Superior temporal gyrus (tissue), 1 donor: ENCODE data around the gene GPR108.

Source experiments
- DNase-seq: peaks from one replicate; pipeline ENCODE4 v3.0.0-alpha.2; 2016; ENCODE audit errors: extremely low spot score

Gene GPR108

DNA sequence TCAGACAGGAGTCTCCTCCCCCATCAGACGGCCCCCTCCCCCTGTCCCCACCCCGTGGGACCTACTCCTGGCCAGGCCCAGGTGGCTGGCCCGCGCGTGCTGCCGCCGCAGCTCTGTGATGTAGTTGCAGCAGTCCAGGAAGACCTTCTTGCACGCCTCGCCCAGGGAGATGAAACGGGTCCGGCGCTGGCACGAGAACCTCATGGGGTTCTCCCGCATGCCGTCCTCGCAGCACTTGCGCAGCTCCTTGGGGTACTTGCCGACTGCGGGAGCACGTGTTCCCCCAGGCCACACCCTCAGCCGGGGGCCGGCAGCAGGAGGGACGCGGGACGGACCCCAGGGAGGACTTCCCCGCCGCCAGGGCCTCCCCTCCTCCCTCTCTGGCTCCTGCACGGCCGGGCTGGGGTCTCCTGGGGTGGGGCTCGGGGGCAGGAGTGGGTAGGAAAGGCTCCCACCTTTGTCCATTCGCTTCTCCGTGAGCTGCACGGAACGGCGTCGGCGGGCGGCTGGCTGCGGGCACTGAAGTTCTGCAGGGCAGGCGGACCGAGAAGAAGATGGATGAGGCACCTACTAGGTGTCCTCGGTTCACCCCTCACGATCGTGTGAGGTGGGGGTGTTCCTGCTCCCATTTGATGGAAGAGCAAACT lies 30.2 kb downstream of the GPR108 start:
- no peak for DNase-seq

DNA sequence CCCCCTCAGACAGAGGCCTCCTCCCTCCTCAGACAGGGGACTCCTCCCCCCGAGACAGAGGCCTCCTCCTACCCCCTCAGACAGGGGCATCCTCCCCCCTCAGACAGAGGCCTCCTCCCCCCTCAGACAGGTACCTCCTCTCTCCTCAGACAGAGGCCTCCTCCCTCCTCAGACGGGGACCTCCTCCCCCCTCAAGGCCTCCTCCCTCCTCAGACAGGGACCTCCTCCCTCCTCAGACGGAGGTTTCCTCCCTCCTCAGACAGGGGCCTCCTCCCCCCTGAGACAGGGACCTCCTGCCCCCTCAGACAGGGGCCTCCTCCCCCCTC lies 30.8 kb downstream of the GPR108 start:
- DNase-seq, result no peak

DNA sequence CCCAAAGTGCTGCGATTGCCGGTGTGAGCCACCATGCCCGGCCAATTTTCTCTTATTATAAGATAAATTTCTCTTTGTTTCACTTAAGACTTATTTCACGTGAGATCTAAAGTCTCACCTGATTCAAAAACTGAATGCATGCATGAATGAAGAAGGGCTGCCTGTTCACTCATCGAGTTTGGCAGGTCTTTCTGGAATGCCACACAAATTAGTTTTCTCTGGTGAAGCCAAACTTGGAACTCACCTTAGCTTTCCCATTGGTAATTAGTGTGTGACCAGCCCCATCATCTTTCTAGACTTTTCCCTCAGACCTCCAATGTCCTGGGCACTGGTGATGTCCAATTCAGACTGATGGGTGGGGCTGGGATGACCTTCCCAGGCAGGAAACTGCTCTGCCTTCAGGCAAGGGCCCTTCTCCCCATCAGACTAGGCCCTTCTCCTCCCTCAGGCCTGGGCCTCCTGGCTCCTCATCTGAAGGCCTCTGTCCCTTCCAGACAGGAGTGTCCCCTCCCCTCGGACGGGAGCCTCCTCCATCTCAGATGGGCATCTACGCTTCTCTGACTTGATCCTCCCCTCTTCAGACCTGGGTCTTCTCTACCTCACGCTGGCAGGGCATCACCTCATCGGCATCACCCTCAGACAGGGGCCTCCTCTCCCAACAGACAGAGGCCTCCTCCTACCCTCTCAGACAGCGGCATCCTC lies 31.3 kb downstream of the GPR108 start:
- DNase-seq, result no peak

DNA sequence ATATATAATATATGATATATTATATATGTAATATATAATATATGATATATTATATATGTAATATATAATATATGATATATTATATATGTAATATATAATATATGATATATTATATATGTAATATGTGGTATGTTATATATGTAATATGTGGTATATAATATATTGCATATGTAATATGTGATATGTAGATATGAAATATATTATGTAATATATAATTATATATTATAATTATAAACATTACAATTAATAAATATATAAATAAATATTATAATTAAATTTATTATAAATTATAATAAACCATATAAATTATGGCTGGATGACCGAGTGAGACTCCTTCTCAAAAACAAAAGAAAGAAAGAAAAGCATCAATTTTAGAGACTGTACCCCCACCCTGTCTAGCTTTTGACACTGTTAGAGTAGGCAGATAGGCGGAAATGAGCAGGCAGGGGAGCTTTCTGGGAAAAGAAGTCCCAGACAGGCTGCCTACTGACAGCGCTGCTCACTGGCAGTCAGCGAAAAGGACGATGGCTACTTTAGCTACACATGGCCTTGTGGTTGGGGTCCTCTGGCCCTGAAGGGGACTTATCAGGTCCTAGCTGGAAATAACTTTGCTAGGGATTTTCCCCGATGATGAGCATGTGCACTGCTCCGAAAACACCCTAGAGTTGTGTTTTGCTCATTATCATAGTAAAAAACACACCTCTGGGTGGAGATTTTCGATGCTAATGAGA lies 36.6 kb downstream of the GPR108 start:
- no peak for DNase-seq

DNA sequence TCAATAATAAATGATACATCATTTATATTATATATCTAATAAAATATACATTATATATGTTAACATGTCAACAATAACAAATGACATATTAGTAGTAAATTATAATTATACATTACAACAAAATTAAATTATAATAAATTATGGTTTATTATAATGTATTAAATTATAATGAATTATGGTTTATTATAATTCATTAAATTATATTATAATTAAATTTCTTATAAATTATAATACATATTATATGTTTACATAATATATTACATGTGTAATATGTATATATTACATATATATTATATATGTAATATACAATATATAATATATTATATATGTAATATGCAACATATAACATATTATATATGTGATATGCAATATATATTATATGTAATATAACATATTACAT lies 37.4 kb downstream of the GPR108 start:
- no peak for DNase-seq

DNA sequence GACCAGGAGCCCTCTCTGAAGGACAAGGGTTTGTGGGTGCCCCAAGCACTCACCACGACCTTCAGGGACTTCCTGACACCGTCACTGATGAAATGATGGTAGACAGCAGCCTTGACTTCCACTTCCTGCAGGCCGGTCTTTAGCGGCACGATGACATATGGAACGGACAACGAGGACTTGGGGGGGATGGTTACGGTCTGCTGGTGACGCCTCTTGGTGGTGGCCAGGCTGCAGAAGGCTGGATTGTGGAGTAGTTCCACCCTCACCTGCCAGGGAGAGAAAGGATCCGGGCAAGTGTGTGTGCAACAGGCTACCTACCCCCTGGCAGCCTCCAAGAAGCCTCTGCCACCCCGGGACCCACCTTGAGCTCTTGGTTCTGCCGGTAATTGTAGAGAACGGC lies 40.1 kb downstream of the GPR108 start:
- no peak for DNase-seq

DNA sequence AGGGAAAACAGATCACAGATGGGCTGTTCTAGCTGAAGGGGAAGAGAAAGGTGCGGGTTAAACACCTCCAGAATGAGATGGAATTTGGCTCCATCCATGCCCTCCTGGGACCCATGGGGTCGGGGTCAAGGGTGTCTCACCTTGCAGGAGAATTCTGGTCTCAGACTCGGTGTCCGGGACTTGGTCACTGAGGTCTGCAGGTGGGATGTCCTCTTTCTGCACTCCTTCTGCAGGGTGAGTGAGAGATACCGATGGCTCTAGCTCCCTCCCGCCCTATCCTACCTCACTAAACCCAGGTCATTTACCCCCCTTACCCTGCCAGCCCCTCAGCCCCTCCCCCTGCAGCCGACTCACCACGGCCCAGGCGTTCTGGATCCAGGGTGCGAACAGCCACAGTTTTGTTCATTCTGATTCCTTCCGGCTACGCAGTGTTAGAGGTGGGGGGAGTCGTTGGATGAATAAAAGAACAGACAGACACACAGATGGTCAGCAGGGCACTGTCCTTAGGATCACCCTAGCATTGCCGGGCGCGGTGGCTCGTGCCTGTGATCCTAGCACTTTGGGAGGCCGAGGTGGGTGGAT lies 41.0 kb downstream of the GPR108 start:
- no peak for DNase-seq

DNA sequence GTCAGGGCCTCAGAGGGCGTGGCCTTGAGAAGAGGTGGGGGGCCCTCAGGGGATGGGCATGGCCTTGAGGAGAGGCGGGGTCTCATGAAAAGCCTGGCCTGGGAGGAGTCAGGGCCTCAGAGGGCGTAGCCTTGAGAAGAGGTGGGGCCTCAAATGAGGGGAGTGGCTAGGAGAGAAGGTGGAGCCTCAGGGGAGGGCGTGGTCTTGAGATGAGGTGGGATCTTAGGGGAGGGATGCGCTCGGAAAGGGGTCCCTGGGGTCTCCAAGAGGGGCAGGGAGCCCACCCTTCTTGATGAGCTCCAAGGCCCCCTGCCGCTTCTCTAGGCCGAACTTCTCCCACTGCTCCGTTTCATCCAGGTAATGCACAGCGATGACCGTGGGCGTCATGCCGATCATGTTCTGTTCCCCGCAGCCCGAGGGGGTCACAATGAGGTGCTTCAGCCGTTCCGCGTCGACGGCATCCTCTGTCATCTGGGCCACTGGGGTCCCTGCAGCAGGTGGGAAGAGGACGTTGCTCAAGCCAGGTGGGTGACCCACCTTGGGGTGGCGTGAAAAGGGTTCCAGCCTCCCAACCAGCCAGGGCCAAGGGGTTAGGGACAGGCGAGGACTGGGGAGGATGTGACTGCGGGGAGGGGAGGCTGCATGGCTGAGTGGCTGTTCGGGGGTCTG lies 43.1 kb downstream of the GPR108 start:
- DNase-seq, result no peak

DNA sequence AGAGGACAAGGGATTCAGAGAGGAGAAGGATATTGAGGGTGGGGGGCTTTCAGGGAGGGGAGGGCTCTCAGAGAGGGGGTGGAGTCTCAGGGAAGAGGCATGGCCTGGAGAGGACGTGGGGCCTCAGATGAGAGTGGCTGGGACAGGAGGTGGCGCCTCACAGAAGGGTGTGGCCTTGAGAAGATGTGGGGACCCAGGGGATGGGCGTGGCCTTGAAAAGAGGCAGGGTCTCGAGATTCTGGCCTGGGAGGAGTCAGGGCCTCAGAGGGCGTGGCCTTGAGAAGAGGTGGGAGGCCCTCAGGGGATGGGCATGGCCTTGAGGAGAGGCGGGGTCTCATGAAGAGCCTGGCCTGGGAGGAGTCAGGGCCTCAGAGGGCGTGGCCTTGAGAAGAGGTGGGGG lies 43.7 kb downstream of the GPR108 start:
- DNase-seq, result no peak

DNA sequence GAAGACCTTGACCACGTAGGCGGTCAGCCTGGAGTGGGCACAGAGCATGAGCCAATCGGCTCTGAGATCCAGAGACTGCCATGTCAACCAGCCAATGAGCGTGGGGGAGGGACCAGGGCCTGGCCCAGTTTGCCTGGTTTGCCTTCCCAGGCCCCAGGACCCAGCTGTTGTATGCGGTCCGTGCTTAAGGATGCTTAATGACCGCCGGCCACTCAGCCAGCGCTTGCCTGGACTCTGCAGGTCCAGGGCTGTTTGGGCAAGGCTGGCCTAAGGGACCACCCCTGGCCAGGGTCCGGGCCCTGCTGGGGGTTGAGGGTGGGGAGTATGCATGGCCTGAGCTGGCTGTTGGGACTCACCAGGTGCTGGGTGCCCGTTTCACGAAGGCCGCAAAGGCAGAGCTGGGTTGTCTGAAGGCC lies 44.3 kb downstream of the GPR108 start:
- no peak for DNase-seq

DNA sequence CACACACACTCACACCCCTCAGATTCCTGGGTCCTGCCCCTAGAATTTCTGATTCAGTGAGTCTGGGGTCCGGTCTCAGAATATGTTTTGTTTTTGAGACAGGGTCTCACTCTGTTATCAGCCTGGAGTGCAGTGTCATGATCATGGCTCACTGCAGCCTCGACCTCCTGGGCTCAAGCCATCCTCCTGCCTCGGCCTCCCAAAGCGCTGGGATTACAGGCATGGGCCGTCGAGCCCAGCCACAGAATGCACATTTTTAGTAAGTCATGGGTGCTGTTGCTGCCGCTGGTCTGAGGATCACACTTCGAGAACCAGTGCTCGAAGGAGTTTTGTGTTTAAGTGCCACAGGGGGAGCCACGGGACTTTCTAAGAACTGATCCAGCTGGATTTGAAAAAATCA lies 45.4 kb downstream of the GPR108 start:
- no peak for DNase-seq

DNA sequence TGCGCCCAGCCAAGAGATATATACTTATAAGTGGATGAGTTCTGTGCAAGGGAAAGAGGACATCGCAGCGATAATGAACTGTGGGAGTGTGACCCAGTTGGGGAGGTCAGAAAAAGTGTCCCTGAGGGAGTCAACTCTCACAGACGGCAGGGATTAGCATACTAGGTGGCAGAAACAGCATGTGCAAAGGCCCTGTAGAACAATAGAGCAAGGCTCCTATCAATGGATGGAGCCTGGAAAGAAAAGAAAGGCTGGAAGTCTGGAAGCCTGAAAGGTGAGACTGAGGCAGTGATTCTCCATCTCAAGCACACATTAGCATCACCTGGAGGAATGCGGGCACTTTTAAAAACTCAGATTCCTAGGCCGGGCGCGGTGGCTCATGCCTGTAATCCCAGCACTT lies 46.0 kb downstream of the GPR108 start:
- DNase-seq, result no peak

DNA sequence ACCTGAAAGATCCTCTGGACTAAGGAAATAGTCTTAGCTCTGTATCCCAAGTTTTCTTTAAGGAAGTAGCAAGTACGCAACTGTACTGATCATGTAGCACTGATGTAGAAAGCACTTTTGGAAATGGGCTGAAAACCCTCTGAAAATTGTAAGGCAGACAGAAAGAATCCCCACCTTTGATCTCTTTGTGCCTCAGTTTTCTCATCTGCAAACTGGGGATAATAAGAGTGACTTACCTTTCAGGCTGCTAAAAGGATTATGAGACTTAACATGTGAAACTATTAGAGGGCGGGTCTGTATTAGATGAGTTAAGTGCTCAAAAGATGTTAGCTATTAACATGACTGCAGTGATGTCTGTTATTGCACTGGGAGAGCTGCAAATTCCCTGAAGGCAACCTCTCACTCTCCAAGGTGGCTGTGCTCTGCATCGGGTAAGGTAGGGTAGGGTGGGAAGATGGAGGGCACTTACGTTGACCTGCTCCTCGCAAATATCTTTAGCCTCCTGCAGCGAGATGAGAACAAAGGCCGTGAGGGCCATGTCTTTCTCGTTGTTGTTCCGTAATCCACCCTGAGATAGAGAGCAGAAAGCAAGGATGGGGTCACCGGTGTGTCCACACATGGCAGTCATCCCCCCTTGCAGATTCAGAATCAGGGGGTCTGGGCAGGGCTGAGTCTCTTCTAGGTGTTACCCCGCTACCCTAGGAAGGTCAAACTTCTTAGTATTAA lies 47.1 kb downstream of the GPR108 start:
- no peak for DNase-seq

DNA sequence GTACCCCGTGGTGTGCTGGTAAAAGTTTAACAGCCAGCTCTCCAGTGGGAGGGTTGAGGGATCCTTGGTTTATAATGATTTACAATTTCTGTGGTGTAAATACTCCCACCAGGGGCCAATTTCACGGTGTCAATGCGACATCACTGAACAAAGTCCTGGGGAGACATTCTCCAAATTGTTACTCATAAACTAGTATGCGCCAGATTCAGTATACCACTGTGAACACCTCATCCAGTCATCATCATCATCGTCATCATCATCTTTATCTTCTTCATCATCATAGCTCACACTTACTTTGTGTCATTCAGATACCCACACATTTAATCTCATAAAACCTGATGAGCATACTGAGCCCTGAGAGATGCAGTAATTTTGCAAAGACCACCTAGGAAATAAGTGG lies 50.3 kb downstream of the GPR108 start:
- DNase-seq, result no peak

DNA sequence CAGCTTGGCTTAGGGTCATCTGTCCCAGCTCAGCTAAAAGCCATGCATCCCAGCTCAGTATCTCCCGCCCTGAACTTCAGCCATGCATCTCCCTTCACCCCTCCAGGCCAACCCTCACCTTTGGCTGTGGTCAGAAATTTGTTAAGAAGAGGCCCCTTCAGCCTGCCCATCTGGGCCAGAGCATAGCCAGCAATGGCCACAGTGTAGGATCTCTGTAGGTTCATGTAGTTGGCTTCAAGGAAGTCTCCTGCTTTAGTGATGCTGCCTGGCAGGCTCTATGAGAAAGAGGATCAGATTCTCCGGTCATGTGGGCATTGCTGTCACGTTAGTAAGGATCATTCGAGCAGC lies 50.8 kb downstream of the GPR108 start:
- DNase-seq, result no peak

DNA sequence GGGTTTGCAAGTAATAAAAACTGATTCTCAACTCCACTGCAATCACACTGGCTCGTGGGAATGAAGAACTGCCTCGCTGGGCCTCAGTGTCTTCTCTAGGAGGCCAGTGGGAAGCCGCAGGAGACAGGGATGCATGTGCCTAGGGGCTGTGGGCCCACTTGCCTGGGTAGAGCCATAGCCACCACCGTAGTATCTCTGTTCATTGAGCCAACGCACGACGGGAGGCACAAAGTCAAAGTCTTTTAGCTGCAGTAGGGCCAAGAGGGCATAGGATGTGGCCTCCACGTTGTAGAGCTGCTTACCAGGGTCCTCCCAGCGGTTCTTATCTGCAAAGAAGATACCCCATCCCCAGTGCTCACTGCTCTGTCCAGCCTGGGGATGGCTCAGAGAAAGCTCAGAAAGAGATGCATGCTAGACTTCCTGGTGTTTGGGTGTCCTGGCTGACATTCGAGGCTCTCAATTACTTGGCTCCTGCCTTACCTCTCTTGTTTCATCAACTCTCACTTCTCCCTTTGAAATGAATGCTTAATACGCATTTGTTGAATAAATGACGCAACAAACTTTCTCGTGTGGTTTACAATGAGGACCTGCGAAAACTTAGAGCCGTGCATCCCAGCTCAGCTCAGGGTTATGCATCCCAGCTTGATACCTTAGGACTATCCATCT lies 51.3 kb downstream of the GPR108 start:
- no peak for DNase-seq

DNA sequence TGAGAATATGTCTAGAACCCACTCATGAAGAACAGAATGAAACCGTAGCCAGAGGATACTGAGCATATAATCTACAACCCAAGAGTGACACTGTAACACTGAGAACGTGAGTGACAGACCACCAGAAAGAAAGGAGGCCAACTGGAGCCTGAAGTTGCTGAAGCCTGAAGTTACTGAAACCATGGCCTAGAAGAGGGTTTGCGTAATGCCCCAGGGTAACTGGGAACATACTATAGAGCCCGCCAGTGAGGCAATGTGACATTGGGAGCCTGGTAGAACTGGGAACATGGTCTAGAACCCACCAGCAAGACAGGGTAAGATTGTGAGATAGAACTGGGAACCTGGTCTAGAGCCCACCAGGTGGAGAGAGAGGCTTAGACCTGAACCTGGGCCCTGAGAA lies 51.9 kb downstream of the GPR108 start:
- no peak for DNase-seq

DNA sequence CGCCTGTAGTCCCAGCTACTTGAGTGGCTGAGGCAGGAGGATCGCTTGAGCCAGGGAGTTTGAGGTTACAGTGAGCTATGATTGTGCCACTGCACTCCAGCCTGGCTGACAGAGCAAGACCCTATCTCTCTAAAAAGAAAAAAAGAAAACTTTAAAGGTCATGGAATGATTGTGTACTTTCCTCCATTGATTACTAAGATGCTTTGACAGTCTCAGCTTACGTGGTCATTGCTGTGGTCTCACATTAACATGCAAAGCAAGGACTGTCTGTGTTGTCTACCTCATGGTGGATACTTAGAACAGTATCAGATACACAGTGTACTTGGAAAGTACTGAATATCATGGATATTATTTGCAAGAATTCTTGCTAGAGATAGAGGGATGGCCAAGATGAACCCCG lies 53.4 kb downstream of the GPR108 start:
- no peak for DNase-seq

DNA sequence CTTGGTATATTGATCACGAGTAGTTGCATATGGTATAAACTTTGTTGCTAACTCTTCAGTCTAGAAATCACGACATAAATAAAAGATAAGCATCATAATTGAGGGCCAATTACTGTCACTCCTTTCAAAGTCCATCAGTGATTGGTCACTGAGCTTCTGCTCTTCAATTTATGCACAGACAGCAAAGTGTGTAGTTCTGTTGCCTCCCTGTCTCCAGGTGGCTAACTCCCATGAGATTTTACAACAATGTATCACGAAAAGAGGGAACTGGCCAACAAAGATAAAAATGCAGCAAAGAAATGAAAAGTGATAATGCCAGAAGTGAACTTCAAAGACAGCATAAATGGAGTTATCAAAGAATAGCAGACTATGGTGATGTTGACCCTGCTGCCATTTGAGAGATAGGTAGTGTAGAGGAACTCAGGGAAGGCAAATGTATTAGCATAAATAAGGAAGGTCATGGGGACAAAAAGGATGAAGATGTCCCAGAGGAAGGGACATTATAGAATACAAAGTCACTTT lies 54.7 kb downstream of the GPR108 start:
- DNase-seq, result no peak

DNA sequence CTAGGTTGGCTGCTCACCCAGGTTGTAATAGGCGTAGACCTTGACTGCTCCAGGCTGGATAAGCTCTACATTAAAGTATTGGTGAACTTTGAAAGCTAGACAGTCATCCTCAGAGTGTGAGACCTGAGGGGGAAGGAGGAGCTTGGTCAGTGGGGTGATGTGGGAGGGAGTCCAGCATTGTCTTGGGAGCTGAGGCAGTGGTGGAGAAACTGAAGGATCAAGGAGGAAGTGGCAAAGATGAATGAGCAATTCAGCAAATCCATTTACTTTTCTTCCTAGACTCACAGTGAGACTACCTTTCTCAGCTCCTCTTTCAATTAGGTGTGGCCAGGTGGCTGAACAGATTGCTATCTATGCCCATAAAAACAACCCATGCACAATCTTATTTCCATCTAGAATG lies 57.2 kb downstream of the GPR108 start:
- no peak for DNase-seq
